Heart left ventricle (tissue), 16 donors: ENCODE measurements around the gene TRIM47. TPM values are rescaled to one million over a fixed set of nuclear protein-coding genes. Genes with fewer than 3 reads are reported as not detected.

Experiments used
- ATAC-seq, 4 donors: fragments of 200-7000 bp; cut with Tn5 transposase; one replicate each; pipeline ENCODE4 v1.9.1; 2020 to 2022; ENCODE audit warnings: moderate library complexity in 4 of 4, mild to moderate bottlenecking in 3 of 4, moderate number of reproducible peaks in 1 of 4
- DNase-seq, 5 donors: peaks; one replicate each; pipeline ENCODE4 v3.0.0-alpha.2; 2020
- H3K27ac ChIP-seq, 12 donors: fragments of 200-600 bp; sonication (generic) in 4 of 12; one replicate each; pipeline versions ENCODE4 v1.5.0 to v1.8.0; 2016 to 2022; ENCODE audit warnings: mild to moderate bottlenecking in 2 of 12
- H3K27me3 ChIP-seq, 9 donors: fragments of 200-600 bp; sonication (generic) in 2 of 9; one replicate each; pipeline versions ENCODE4 v1.5.1 to v1.8.0; 2016 to 2022; ENCODE audit warnings: mild to moderate bottlenecking in 3 of 9
- H3K36me3 ChIP-seq, 9 donors: fragments of 200-600 bp; sonication (generic) in 2 of 9; one replicate each; pipeline versions ENCODE4 v1.5.0 to v1.8.0; 2018 to 2022; ENCODE audit warnings: mild to moderate bottlenecking in 2 of 9
- H3K4me1 ChIP-seq, 12 donors: fragments of 200-600 bp; sonication (generic) in 4 of 12; one replicate each; pipeline versions ENCODE4 v1.5.0 to v1.8.0; 2016 to 2022; ENCODE audit warnings: mild to moderate bottlenecking in 3 of 12
- H3K4me3 ChIP-seq, 12 donors: fragments of 200-600 bp; sonication (generic) in 4 of 12; one replicate each; pipeline versions ENCODE4 v1.5.0 to v1.8.0; 2017 to 2022; ENCODE audit warnings: mild to moderate bottlenecking in 9 of 12, moderate library complexity in 4 of 12
- H3K9me3 ChIP-seq, 12 donors: fragments of 200-600 bp; sonication (generic) in 4 of 12; one replicate each; pipeline versions ENCODE4 v1.5.0 to v1.8.0; 2016 to 2022; ENCODE audit warnings: mild to moderate bottlenecking in 1 of 12
- CTCF ChIP-seq, 12 donors: fragments of 200-600 bp; sonication (generic) in 4 of 12; IDR thresholded peaks; one replicate each; pipeline versions ENCODE4 v1.5.0 to v1.8.0; 2018 to 2022; ENCODE audit warnings: antibody characterized with exemption in 12 of 12, mild to moderate bottlenecking in 5 of 12
- POLR2A ChIP-seq, 2 donors: fragments of 450-650 bp; IDR thresholded peaks; one replicate each; pipeline ENCODE4 v1.6.1; 2017; ENCODE audit warnings: antibody characterized with exemption in 2 of 2, mild to moderate bottlenecking in 2 of 2, moderate library complexity in 2 of 2
- WGBS, 4 donors: extraction: QIAGEN DNeasy Blood & Tissue Kit in 2 of 4; methylation state at CpG; one replicate each; pipeline versions ENCODE4 v1.1.5 to v1.1.7; 2013 to 2018; 5-methylcytosine and 5-hydroxymethylcytosine counted together
- intact Hi-C, 10 donors: fragments of 100-400 bp; cut with DNase I; formaldehyde crosslinking; loops; one replicate each; pipeline versions ENCODE4 v1.11.1 to v1.14.2; 2022
- polyA plus RNA-seq, 2 donors: library from polyadenylated mRNA; stranded (reverse); fragments of 200-250 nt; gene quantifications; one replicate each; pipeline ENCODE4 v1.2.3, GENCODE V29; 2013
- total RNA-seq, 9 donors: library from RNA; depleted of rRNA in 2 of 9; stranded (reverse); fragments of >200 nt in 2 of 9; fragmentation: NEBNext Ultra II Directional in 3 of 9; extraction: Animal tissue kit (Norgen Biotek cat#: 25700) in 3 of 9; gene quantifications; one replicate each; pipeline versions ENCODE4 v1.1.0 to v1.2.4, GENCODE V29; 2016 to 2023
- donor health status: ischemic (EF 13 %, LVEDD 7.1; RV severe dilation, severe dysfunction).
- donor health status: healthy with polysubstance abuse.
- donor health status: DM: no; HTN: yes; CAD: no.
- donor health status: DM: no; HTN: no; CAD: no.
- donor health status: ischemic (EF 25% LVEDD 6.9; RV normal size, moderate dysfunction).
- donor health status: ischemic (EF 25% LVEDD 5.7; RV mildly dilated, moderate dysfunction).
- donor health status: healthy.
- donor health status: DM: yes; HTN: yes; CAD: no.
- donor health status: ischemic (EF 35%, LVEDD 5.7; RV mildly dilated, moderate dysfunction).
- donor health status: nonischemic (EF 11% LVEDD 7.7; RV severe dilation, severe dysfunction).
- donor health status: DM: yes; HTN: yes; CAD: no.
- donor health status: PGD.
- donor health status: ischemic (EF 29% LVEDD 5.4; RV normal size, mild dysfunction).
- donor health status: nonischemic (EF 23%, LVEDD 6.1; RV moderate dilation, normal function).

Gene TRIM47
- total and polyA plus RNA-seq, 11 donors: 20.1 to 53.4 (median 23.3) TPM

- WGBS, 4 donors: 79 to 93% (median 87%) methylated on average over 5 to 6 of the region's 6 CpGs
- no peak for ATAC-seq
- TF ChIP-seq POLR2A (IDR thresholded peaks at IDR 0.05) (no peak), CTCF (IDR thresholded peaks at IDR 0.05) (no peak)
Observed at GRCh38 chr17:75910699-75911098, 32.3 kb upstream of the TRIM47 start.

GRCh38 chr17:75909812-75910274, 31.5 kb upstream of the TRIM47 start:
- TF ChIP-seq POLR2A (IDR thresholded peaks at IDR 0.05) (no peak), CTCF (IDR thresholded peaks at IDR 0.05) (no peak)
- 70 to 82% (median 78%) methylated on average over 11 of the region's 11 CpGs for WGBS, 4 donors
- Histone ChIP-seq H3K9me3 (no peaks in the 10 kb centered on the region), H3K36me3 (peaks cover 0 to 30% (median 6%) of the 10 kb centered on the region in 9 donors), H3K27me3 (no peaks in the 10 kb centered on the region), H3K4me1 (peaks cover 0 to 22% (median 2%) of the 10 kb centered on the region in 12 donors), H3K4me3 (no peak overlapping the region), H3K27ac (no peak overlapping the region)
- intact Hi-C loops: loop anchor here in 3 of 10 donors (2.0 to 10.0 kb wide), 3 partner anchors 32 to 365 kb away; partner anchors contain the start of gene FBF1 (in 1 of the 3)
- DNase-seq (no peak), ATAC-seq (peak in 1 of 4 donors; percentile 5)

More at GRCh38 chr17:75910699-75911098, 32.3 kb upstream of the TRIM47 start:
- Histone ChIP-seq H3K27ac (no peak overlapping the region), H3K4me3 (no peak overlapping the region), H3K36me3 (peaks cover 0 to 30% (median 7%) of the 10 kb centered on the region in 9 donors), H3K27me3 (no peaks in the 10 kb centered on the region), H3K4me1 (peaks cover 0 to 16% (median 0%) of the 10 kb centered on the region in 12 donors), H3K9me3 (no peaks in the 10 kb centered on the region)
- DNase-seq: no peak
- intact Hi-C loops: no loop called here

- Histone ChIP-seq H3K9me3 (no peaks in the 10 kb centered on the region), H3K27me3 (no peaks in the 10 kb centered on the region), H3K27ac (no peak overlapping the region), H3K36me3 (peaks cover 0 to 26% (median 4%) of the 10 kb centered on the region in 9 donors), H3K4me3 (no peak overlapping the region), H3K4me1 (peaks cover 0 to 25% (median 3%) of the 10 kb centered on the region in 12 donors)
- 88 to 94% (median 91%) methylated on average over 14 of the region's 14 CpGs for WGBS, 4 donors
- intact Hi-C loops: loop anchor here in 3 of 10 donors (2.0 to 10.0 kb wide), 3 partner anchors 33 to 366 kb away; partner anchors contain the start of gene FBF1 (in 1 of the 3)
- ATAC-seq (no peak), DNase-seq (no peak)
- TF ChIP-seq POLR2A (IDR thresholded peaks at IDR 0.05) (no peak), CTCF (IDR thresholded peaks at IDR 0.05) (no peak)
Observed at GRCh38 chr17:75909051-75909811, 30.9 kb upstream of the TRIM47 start.

- peak; percentile 45 to 88 (median 78) for DNase-seq
- peaks cover 0 to 33% (median 11%) of the 10 kb centered on the region in 12 donors for H3K4me1 ChIP-seq
- H3K36me3 ChIP-seq: peaks cover 0 to 19% (median 2%) of the 10 kb centered on the region in 9 donors
- TF ChIP-seq CTCF (IDR thresholded peaks at IDR 0.05): no peak
- H3K9me3 ChIP-seq: no peaks in the 10 kb centered on the region
- no peak overlapping the region for H3K4me3 ChIP-seq
- WGBS, 4 donors: 32 to 42% (median 39%) methylated on average over 6 of the region's 6 CpGs
- intact Hi-C loops: loop anchor here in 3 of 10 donors (2.0 to 10.0 kb wide), 3 partner anchors 34 to 367 kb away; partner anchors contain the start of gene FBF1 (in 1 of the 3)
- ATAC-seq: peak; percentile 47 to 64 (median 53)
- peak overlapping the region in 3 of 12 donors; percentile 20 to 54 (median 50) for H3K27ac ChIP-seq
- no peaks in the 10 kb centered on the region for H3K27me3 ChIP-seq
Observed at GRCh38 chr17:75908201-75908600, 29.8 kb upstream of the TRIM47 start.
